ENCODE data around the gene IPCEF1.

GRCh38 chr6:154378518-154378917 lies 21.9 kb upstream of the IPCEF1 start:
- TF ChIP-seq CTCF (IDR thresholded peaks at IDR 0.05) = no peak
- TF ChIP-seq POLR2A (IDR thresholded peaks at IDR 0.05) = no peak
